GM11168 (cell line): ENCODE results near the gene FTCD.

Source experiments
- in situ Hi-C: fragments of 300-500 bp; cut with MboI; formaldehyde crosslinking; loops from one replicate; pipeline ENCODE4 v1.12.0; 2022; ENCODE audit warnings: low sequenced_read_pairs; ENCODE audit not compliant: unreplicated experiment

FTCD gene

DNA sequence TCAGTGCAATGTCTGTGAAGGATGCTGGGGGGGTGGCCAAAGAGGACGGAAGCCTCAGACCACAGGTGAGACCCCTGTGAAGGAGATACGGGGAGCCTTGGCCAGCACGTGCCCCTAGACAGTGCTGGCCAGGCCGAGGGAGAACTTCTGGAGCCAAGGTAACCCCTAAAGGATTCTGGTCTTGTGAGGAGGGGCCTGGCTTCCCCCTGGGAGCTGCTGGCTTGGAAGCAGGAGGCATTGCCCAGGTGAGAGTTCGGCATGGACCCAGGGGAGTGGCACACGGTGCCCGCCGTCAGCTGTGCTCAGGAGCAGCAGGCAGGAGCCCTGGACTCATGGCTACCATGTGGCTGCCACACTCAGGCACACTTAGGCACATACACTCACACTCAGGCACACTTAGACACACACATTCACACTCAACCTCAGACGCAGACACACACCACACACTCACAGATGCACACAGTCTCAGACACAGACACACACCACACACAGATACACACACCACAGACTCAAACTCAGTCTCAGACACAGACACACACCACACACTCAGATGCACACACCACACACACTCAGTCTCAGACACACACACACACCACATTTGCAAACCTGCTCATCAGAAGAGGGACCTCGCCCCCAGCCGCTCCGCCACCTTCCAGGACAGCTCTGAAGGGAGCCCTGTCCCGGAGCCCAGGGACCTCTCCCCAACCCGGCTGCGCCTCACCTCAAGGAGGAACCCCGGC, 58.6 kb downstream of the FTCD start:
- in situ Hi-C loops: no loop called here

DNA sequence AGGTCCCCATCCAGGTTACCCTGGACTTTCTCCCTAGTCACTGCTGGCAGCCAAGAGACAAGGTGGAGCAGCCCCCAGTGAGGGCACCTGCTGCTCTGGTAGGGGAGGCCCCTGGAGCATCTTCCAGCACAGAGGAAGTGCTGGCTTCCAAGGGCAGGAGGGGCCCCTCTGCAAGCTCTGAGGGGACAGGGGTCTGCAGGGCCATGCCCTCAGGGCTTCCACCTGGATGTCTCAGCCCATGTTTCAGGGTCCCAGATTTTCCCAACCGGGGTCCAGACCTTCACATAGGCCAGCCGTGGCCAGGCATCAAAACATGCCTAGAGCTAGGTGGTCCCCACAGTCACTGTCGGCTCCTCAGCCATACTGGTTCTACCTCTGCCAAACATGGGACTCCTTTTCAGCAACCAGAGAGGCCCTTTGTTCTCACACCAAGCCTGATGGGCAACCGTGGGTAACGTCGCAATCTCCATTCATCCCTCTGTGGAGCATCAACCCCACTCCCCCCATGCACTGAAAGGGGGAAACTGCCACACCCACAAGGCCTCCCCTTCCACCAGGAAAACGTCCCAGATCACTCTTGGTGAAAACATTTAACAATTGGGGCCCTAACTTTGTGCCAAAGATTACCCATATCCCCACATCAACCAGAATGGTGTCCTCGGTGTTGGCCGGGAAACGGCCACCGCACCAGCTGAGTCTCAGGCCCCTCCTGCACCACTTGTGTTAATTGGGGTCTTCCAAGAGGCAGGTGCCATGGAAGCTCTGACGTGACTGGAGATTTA, 59.4 kb downstream of the FTCD start:
- in situ Hi-C loops: no loop called here

DNA sequence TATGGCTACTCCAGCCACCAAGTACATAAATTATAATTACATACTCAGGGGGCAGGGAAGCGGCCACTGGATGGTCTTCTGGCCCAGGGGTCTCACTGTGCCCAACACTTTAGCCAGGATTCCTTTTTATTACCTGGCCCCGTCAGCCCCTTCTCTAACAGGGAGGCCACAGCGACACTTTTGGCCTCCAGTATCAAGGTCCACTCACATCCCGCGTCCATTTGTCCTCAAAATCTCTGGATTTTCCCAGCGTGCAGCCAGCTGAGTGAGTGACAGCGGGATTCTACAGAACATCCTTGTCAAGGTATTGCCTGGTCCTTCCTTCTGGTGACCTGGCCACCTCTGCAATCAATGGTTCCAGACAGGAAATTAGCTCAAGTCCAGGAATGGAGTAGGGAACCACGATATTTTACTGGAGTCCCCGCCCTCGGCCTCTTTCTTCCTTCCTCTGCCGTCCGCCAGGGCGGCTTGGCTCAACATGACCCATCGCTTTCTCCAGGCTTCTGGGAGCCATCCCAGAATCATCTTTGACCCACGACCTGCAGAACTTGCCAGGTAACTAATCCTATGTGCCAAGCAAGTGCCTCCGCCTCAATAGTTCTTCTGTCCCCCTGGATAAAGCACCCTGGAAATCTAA, 60.2 kb downstream of the FTCD start:
- in situ Hi-C loops: no loop called here

DNA sequence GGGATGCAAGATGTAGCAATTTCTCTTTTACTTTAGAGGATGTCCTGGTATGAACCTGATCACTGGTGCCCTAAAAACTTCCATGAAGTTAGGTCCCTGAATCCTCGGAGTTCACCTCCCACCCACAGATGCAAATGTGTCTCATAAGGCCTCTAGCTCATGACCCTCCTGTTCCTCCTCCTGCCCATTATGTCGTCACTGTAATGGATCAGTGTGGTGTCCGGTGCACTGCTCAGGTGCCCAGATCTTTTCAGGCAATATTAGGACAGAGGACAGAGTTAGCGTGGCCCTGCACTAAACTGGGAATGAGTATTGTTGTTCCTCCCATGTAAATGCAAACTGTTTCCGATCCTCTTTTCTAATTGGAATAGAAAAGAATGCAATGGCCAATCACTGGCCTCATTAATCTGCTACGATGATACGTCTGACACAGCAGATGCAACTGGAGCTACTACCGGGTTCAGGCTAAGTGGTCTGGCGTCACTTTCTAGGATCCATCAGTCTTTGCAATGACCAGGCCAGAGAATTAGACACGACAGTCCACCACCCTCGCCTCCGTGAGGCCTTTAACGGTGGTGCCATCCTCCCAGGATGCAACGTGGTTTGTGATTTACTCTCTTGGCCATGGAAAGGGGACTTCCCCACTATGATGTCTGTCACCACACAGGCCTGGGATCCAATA, 60.8 kb downstream of the FTCD start:
- in situ Hi-C loops: no loop called here

DNA sequence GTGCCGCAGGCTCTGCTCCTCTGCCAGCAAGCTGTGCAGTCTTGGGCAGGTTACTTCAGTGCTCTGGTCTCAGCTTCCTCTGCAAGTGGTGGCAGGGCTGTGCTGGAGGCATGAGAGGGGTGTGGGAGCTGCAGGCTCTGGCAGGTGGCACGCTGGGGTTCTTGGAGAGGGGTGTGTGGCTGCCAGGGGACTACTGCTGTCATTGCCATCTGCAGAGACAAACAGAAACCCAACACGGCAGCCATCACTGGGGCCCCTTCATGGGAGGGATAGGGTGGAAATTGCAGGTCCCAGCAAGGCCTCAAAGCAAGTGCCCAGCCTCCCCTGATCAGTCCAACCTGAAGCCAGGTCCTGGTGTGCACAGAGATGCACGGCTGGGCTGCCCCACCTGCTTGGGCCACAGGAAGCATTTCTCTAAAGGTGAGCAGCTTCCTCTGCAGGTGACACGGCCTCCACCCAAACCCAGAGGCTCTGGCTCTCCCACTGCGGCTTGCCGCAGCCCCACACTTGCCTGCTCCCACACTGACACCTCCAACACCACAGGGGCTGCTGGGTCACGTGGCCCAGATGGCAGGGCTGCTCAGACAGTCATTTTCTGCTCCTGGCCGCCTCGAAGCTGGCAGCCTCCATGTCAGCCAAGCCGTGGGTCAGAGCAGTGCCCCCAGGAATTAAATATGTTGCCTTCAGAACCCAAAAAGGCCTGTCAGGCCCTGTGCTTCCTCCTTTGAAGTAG, 61.5 kb downstream of the FTCD start:
- in situ Hi-C loops: no loop called here

DNA sequence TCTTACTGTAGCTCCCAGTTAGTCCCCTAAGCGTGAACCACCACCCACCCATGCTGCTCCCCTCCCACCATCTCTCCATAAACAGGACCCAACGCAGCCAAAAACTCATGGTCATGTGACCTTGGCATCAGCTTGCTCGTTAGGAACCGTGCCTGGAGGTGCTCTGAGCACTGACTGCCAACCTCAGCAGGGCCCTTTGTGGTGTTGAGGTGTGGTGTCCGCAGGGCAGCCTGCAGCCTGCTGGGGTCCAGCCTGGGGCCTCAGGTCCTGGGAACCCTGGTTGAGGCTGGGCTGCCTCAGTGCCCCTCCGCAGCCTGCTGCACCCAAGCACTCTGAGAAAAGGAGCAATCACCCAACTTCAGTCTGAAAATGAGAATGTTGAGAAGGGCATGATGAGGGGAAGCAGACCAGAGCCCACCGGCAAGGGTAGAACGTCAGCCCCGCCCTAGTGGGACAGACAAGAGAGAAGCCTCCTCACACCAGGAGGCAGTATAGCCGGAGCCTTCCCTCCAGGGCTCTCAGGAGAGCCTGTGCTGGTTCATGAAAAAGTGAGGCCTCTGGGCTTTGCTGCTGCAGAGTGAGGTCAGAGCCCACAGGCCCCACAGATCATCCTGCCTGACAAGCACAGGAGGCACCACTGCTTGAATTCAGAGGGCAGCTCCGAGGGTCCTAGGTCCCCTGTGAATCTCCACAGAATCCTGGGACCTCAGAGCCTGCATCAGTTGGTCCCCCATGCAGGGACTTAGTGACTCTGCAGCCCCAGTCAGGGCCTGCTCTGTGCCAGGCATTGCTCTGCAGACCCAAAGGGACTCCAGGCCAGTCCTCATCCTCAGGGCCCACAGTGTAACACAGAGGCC, 62.3 kb downstream of the FTCD start:
- in situ Hi-C loops: no loop called here

DNA sequence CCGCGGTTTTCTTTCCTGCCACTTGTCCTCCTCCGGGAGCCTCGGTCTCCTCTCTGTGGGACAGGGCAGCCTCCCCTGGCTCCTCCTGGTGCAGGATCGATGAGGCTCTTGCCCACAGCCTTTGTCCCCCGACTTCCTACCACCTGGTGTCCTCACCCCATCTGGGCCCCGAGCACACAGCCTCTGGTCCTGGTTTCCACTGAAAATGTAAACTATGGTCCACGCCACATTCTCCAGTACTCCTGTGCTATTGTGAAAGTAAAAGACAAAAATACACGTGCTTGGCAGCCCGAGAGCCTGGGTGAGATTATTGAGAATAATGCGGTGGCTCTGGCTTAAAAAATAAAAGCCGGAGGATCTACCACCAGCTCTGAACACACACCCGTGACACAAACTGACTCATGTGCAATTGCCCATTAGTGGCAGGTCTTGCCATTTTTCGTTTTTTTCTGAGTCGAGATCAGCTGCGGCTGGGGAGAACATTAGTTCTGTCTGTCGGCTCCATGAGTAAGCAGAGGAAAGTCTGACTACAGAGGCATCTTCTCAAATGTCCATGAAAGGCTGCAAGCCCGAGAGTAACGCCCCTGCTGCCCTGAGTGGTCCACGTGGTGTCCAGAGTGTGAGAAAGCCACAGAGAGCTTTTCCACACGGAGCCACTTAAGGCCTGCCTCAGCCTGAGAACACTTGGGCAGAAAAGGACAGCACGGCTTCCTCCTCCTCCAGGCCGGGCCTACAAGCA, 63.2 kb downstream of the FTCD start:
- in situ Hi-C loops: no loop called here

DNA sequence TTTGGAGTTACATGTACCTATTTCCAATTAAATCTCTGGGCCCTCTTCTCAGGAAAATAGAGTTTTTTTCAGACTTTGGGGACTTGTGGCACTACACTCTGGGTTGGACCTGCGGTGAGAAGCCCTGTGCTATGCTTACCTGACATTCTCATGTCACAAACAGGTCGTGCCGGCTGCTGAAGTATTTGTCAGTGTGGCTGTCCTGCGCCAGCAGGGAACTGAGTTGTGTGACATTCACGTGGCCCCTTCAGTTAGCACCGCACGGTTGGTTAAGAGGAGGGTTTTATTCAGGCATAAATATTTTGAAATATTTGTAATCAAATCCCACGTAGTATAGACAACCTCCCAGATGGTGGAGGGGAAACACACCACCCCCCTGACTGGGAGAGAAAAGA, 63.8 kb downstream of the FTCD start:
- in situ Hi-C loops: no loop called here

DNA sequence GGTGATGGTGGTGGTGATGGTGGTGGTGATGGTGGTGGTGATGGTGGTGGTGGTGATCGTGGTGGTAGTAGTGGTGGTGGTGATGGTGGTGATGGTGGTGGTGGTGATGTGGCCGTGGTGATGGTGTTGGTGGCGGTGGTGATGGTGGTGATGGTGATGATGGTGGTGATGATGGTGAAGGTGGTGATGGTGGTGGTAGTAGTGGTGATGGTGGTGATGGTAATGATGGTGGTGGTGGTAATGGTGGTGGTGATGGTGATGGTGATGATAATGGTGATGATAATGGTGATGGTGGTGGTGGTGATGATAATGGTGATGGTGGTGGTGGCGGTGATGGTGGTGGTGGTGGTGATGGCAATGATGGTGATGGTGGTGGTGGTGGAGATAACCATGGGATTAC, 64.3 kb downstream of the FTCD start:
- in situ Hi-C loops: no loop called here

DNA sequence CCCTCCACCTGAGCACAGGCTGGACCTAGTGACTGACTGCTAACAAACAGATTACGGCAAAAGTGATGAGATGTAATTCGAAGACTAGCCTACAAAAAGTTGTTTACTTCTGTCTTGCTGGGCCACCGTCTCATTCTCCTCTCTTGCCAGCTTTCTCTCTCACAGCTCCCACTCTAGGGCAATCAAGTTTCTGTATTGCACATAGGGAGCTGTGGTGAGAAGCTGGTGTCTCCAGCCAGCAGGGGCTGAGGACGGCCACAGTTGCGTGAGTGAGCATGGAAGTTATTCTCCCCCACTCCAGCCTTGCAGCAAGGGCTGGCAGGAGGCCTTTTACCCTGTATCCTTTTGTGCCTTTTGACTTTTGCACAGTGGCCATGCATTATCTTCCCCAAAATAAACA, 66.1 kb downstream of the FTCD start:
- in situ Hi-C loops: no loop called here

DNA sequence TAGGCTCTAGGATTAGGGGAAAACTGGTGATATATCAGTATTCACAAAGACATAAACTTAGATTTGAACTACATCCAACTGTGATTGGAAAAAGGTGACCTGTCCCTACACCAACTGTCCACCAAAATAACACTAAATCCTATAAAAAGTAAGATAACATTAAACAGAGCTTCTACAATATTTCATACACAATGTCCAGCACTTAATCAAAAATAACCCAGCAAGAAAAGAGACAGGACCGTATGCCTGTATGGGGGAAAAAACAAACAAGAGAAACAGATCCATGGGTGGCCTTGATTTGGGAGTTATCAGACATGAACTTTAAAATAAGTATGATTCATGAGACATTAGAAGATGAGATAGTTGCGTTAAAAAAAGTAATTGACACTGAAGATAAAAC, 67.2 kb downstream of the FTCD start:
- in situ Hi-C loops: no loop called here

DNA sequence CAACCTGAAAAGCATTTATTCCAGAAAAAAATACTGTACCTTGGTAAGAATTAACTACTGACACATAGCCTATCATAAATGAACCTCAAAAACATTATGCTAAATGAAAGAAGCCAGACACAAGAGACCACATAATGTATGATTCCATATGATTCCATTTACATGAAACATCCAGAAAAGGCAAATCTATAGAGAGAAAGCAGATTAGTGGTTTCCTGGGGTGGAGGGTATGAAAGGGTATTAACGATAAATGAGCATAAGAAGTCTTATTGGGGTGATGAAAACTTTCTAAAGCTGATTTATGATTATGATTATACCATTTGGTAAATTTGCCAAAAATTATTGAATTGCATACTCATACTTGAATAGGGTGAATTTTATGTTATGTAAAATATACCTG, 67.7 kb downstream of the FTCD start:
- in situ Hi-C loops: no loop called here
